Measurements from ENCODE around the gene EOLA1.
A peak's percentile ranks its signal among the peaks of the same experiment; 100 is the strongest.
"Not testable (repeated sequence)": the region's sequence is repeated elsewhere in the genome, so short reads cannot be mapped to it uniquely, and the experiment has no call there.

Gene EOLA1

GRCh38 chrX:149513825-149514428 is 26.9 kb upstream of the EOLA1 start:
- DNase-seq (ENCODE audit: low read depth in 2 of 2, low spot score in 1 of 2) = no peak

- no peak for DNase-seq (ENCODE audit: low read depth in 2 of 2, low spot score in 1 of 2)
Observed at GRCh38 chrX:149515954-149516602, 24.7 kb upstream of the EOLA1 start.

GRCh38 chrX:149516604-149517003 is 24.2 kb upstream of the EOLA1 start:
- DNase-seq (ENCODE audit: low read depth in 2 of 2, low spot score in 1 of 2) = no peak

GRCh38 chrX:149517308-149517707 is 23.5 kb upstream of the EOLA1 start:
- no peak for DNase-seq (ENCODE audit: low read depth in 2 of 2, low spot score in 1 of 2)

- DNase-seq (ENCODE audit: low read depth in 2 of 2, low spot score in 1 of 2) = no peak
Observed at GRCh38 chrX:149518236-149518635, 22.6 kb upstream of the EOLA1 start.

GRCh38 chrX:149520636-149521277 is 20.1 kb upstream of the EOLA1 start:
- DNase-seq (ENCODE audit: low read depth in 2 of 2, low spot score in 1 of 2) = not testable (repeated sequence)

- no peak for DNase-seq (ENCODE audit: low read depth in 2 of 2, low spot score in 1 of 2)
Observed at GRCh38 chrX:149521438-149521837, 19.4 kb upstream of the EOLA1 start.

GRCh38 chrX:149522916-149523315 is 17.9 kb upstream of the EOLA1 start:
- no peak for DNase-seq (ENCODE audit: low read depth in 2 of 2, low spot score in 1 of 2)

- peak in 1 of 2 donors; percentile 43 for DNase-seq (ENCODE audit: low read depth in 2 of 2, low spot score in 1 of 2)
Observed at GRCh38 chrX:149525389-149525788, 15.4 kb upstream of the EOLA1 start.

GRCh38 chrX:149525903-149526302 is 14.9 kb upstream of the EOLA1 start:
- DNase-seq (ENCODE audit: low read depth in 2 of 2, low spot score in 1 of 2) = not testable (repeated sequence)

- DNase-seq (ENCODE audit: low read depth in 2 of 2, low spot score in 1 of 2) = not testable (repeated sequence)
Observed at GRCh38 chrX:149526318-149527033, 14.3 kb upstream of the EOLA1 start.

- DNase-seq (ENCODE audit: low read depth in 2 of 2, low spot score in 1 of 2) = no peak
Observed at GRCh38 chrX:149527705-149528104, 13.1 kb upstream of the EOLA1 start.

- no peak for DNase-seq (ENCODE audit: low read depth in 2 of 2, low spot score in 1 of 2)
Observed at GRCh38 chrX:149528381-149528780, 12.4 kb upstream of the EOLA1 start.

GRCh38 chrX:149531599-149531998 is 9.2 kb upstream of the EOLA1 start:
- no peak for DNase-seq (ENCODE audit: low read depth in 2 of 2, low spot score in 1 of 2)

GRCh38 chrX:149532868-149533267 is 7.9 kb upstream of the EOLA1 start:
- not testable (repeated sequence) for DNase-seq (ENCODE audit: low read depth in 2 of 2, low spot score in 1 of 2)

- not testable (repeated sequence) for DNase-seq (ENCODE audit: low read depth in 2 of 2, low spot score in 1 of 2)
Observed at GRCh38 chrX:149533999-149534398, 6.8 kb upstream of the EOLA1 start.

- DNase-seq (ENCODE audit: low read depth in 2 of 2, low spot score in 1 of 2) = not testable (repeated sequence)
Observed at GRCh38 chrX:149534926-149535602, 5.7 kb upstream of the EOLA1 start.

GRCh38 chrX:149537474-149537873 is 3.3 kb upstream of the EOLA1 start:
- DNase-seq (ENCODE audit: low read depth in 2 of 2, low spot score in 1 of 2) = not testable (repeated sequence)

- peak; percentile 53 to 73 for DNase-seq (ENCODE audit: low read depth in 2 of 2, low spot score in 1 of 2)
Observed at GRCh38 chrX:149539283-149540130, 1.3 kb upstream of the EOLA1 start.

GRCh38 chrX:149540131-149540620 is 636 bp upstream of the EOLA1 start:
- DNase-seq (ENCODE audit: low read depth in 2 of 2, low spot score in 1 of 2) = peak; percentile 78 to 81

Measured in stimulated activated CD8-positive, alpha-beta memory T cell treated with anti-CD3 and anti-CD28 coated beads, Interleukin-4, amount 100 ng/mL, for 1 hour (primary cell).